Keratinocyte (primary cell): ENCODE results near the gene ZFPM1. TPM values are rescaled to one million over a fixed set of nuclear protein-coding genes. Genes with fewer than 3 reads are reported as not detected.

Experiments
- DNase-seq: peaks from one replicate; pipeline ENCODE4 v3.0.0-alpha.2; 2011; ENCODE audit warnings: low read depth, missing footprints, low spot score
- FAIRE-seq: peaks from 2 replicates; lab custom pipeline; 2011; peaks lifted over from hg19 to GRCh38; lab: Jason Lieb, UNC
- H2AFZ ChIP-seq: 2 replicates; pipeline ENCODE4 v1.6.0; 2012; ENCODE audit warnings: low read length, control low read depth, inconsistent platforms; ENCODE audit not compliant: control insufficient read depth
- H3K27ac ChIP-seq: 2 replicates; pipeline ENCODE4 v1.5.1; 2011; ENCODE audit warnings: low read length; ENCODE audit not compliant: control insufficient read depth, insufficient read depth
- H3K27me3 ChIP-seq: 3 replicates; pipeline ENCODE4 v1.6.0; 2011; ENCODE audit warnings: low read length; ENCODE audit not compliant: control insufficient read depth, insufficient read depth; ENCODE audit errors: extremely low read depth
- H3K36me3 ChIP-seq, 2 experiments: 2 replicates in 1 of 2; 3 replicates in 1 of 2; pipeline ENCODE4 v1.5.1; 2011; ENCODE audit warnings: low read length in 2 of 2, mild to moderate bottlenecking in 1 of 2; ENCODE audit not compliant: control insufficient read depth in 2 of 2, insufficient read depth in 2 of 2; ENCODE audit errors: extremely low read depth in 1 of 2
- H3K4me1 ChIP-seq: 3 replicates; pipeline ENCODE4 v1.5.1; 2011; ENCODE audit warnings: low read length; ENCODE audit not compliant: control insufficient read depth, insufficient read depth; ENCODE audit errors: extremely low read depth
- H3K4me2 ChIP-seq: 3 replicates; pipeline ENCODE4 v1.6.0; 2011; ENCODE audit warnings: low read depth, low read length; ENCODE audit not compliant: control insufficient read depth, insufficient read depth; ENCODE audit errors: extremely low read depth
- H3K4me3 ChIP-seq, 3 experiments: fragments of 200-600 bp in 1 of 3; sonication (generic) in 1 of 3; 2 replicates in 2 of 3; 3 replicates in 1 of 3; pipeline ENCODE4 v1.5.1; 2011 to 2016; ENCODE audit warnings: low read length in 3 of 3, mild to moderate bottlenecking in 3 of 3, control low read depth in 2 of 3, inconsistent platforms in 1 of 3, low read depth in 1 of 3, mixed read lengths in 1 of 3, mixed run types in 1 of 3, moderate library complexity in 1 of 3; ENCODE audit not compliant: control insufficient read depth in 2 of 3, insufficient read depth in 2 of 3; ENCODE audit errors: extremely low read depth in 1 of 3
- H3K79me2 ChIP-seq: 2 replicates; pipeline ENCODE4 v1.6.0; 2012; ENCODE audit warnings: low read length; ENCODE audit not compliant: control insufficient read depth, insufficient read depth
- H3K9ac ChIP-seq: 3 replicates; pipeline ENCODE4 v1.6.0; 2011; ENCODE audit warnings: low read length; ENCODE audit not compliant: control insufficient read depth, insufficient read depth; ENCODE audit errors: extremely low read depth
- H3K9me1 ChIP-seq: 3 replicates; pipeline ENCODE4 v1.6.0; 2011; ENCODE audit warnings: low read length; ENCODE audit not compliant: control insufficient read depth, insufficient read depth; ENCODE audit errors: extremely low read depth
- H3K9me3 ChIP-seq: 2 replicates; pipeline ENCODE4 v1.5.1; 2012; ENCODE audit warnings: low read depth, low read length; ENCODE audit not compliant: control insufficient read depth
- H4K20me1 ChIP-seq: 3 replicates; pipeline ENCODE4 v1.6.0; 2011; ENCODE audit warnings: low read length; ENCODE audit not compliant: control insufficient read depth, insufficient read depth; ENCODE audit errors: extremely low read depth
- EZH2 ChIP-seq: IDR thresholded peaks from one replicate; pipeline ENCODE4 v1.6.1; 2012; ENCODE audit warnings: inconsistent platforms, mild to moderate bottlenecking, low read length, moderate library complexity
- dilution Hi-C: fragments of 300-500 bp; cut with MboI; formaldehyde crosslinking; loops from one replicate; pipeline ENCODE4 v1.7.0; 2020; ENCODE audit warnings: low sequenced_read_pairs; ENCODE audit not compliant: extremely low pct_ligation_motif_present
- polyA plus RNA-seq, 5 experiments: library from polyadenylated mRNA; depleted of rRNA in 3 of 5; stranded (reverse) in 3 of 5; stranded (forward) in 1 of 5; unstranded in 1 of 5; fragments of >200 nt; gene quantifications; 1 replicate in 1 of 5; 2 replicates in 3 of 5; 3 replicates in 1 of 5; pipeline versions ENCODE4 v1.2.1 to v1.2.3, GENCODE V29; 2011 to 2012; ENCODE audit warnings: missing spikeins in 2 of 5, low read depth in 1 of 5, low replicate concordance in 1 of 5
- TF ChIP-seq, protein P1 (sequence below), 3 experiments: IDR thresholded peaks in 1 of 3; conservative IDR thresholded peaks in 1 of 3; optimal IDR thresholded peaks in 1 of 3; 2 replicates in 2 of 3; 3 replicates in 1 of 3; pipeline versions ENCODE3 to v1.5.1; 2011; ENCODE audit warnings: low read length in 3 of 3, mild to moderate bottlenecking in 3 of 3, moderate library complexity in 2 of 3, control low read depth in 1 of 3, inconsistent platforms in 1 of 3; ENCODE audit not compliant: insufficient read depth in 2 of 3; ENCODE audit errors: extremely low read depth in 1 of 3

The ZFPM1 gene
- polyA plus RNA-seq, 1 donor (not counting 4 experiments of a cell fraction or from before 2014, with no cell fraction given), result 0.42 TPM

- H3K27me3 ChIP-seq, result no peaks in the 10 kb centered on the region
- H3K4me3 ChIP-seq, result no peak overlapping the region
- no peak overlapping the region for H2AFZ ChIP-seq
- no peaks in the 10 kb centered on the region for H3K79me2 ChIP-seq
- H4K20me1 ChIP-seq, result no peaks in the 10 kb centered on the region
- no peaks in the 10 kb centered on the region for H3K9me3 ChIP-seq
- H3K4me1 ChIP-seq, result no peaks in the 10 kb centered on the region
- peaks cover 0 to 4% of the 10 kb centered on the region in 2 experiments for H3K36me3 ChIP-seq
- H3K9me1 ChIP-seq, result no peaks in the 10 kb centered on the region
- no peak overlapping the region for H3K4me2 ChIP-seq
- no peak overlapping the region for H3K27ac ChIP-seq
- dilution Hi-C loops, result no loop called here
- DNase-seq (no peak), FAIRE-seq (no peak)
- TF ChIP-seq, protein P1, sequence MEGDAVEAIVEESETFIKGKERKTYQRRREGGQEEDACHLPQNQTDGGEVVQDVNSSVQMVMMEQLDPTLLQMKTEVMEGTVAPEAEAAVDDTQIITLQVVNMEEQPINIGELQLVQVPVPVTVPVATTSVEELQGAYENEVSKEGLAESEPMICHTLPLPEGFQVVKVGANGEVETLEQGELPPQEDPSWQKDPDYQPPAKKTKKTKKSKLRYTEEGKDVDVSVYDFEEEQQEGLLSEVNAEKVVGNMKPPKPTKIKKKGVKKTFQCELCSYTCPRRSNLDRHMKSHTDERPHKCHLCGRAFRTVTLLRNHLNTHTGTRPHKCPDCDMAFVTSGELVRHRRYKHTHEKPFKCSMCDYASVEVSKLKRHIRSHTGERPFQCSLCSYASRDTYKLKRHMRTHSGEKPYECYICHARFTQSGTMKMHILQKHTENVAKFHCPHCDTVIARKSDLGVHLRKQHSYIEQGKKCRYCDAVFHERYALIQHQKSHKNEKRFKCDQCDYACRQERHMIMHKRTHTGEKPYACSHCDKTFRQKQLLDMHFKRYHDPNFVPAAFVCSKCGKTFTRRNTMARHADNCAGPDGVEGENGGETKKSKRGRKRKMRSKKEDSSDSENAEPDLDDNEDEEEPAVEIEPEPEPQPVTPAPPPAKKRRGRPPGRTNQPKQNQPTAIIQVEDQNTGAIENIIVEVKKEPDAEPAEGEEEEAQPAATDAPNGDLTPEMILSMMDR (optimal IDR thresholded peaks at IDR 0.05 in 1 of 3, IDR thresholded peaks at IDR 0.05 in 1 of 3, conservative IDR thresholded peaks at IDR 0.05 in 1 of 3; ENCODE audit: extremely low read depth in 1 of 3, insufficient read depth in 2 of 3, low read length in 3 of 3), result no peak
- TF ChIP-seq EZH2, result no peak
- no peak overlapping the region for H3K9ac ChIP-seq
Observed at GRCh38 chr16:88525663-88525990, 72.5 kb downstream of the ZFPM1 start.

DNA sequence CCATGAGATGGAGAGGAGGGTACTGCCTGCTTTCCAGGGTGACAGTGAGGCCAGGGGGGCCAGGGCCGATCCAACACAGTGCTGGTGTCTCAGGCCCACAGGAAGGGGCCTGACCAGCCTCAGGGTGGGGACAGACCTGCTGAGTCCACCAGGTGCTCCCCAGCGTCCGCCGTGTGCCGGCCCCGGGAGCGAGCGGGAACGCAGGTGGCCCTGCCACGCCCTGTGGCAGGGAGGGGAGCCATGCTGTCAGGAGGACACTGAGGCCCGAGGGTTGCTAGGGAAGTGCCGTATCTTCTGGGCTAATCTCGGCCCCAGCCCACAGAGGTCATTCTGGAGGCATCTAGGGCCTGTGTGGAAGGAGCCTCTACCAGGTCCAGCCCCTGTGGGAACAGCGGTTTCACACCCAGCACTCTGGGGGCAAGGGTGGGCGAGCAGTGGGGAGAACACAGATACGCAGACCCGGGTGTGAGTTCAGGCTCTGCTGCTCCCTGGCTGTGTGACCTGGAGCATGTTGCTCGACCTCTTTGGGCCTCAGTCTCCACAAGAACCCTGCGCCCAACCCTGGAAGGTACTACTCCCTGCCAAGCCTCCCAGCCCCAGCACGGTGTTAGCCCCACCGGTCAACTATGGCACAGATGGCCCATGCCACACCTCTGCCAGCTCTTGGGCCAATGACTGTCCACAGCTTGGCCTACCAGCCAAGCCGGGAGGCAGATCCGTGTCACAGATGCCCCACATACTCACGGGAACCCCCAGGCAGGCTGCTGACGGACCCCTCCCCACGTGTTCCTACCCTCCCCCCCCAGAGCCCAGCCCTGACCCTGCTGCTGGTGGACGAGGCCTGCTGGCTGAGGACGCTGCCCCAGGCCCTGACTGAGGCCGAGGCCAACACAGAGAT lies 73.2 kb downstream of the ZFPM1 start:
- no peaks in the 10 kb centered on the region for H3K79me2 ChIP-seq
- peaks cover 0 to 4% of the 10 kb centered on the region in 2 experiments for H3K36me3 ChIP-seq
- no peak for FAIRE-seq
- no peak for DNase-seq
- no peak overlapping the region for H2AFZ ChIP-seq
- H3K27me3 ChIP-seq, result no peaks in the 10 kb centered on the region
- no peaks in the 10 kb centered on the region for H3K9me3 ChIP-seq
- no peaks in the 10 kb centered on the region for H3K4me1 ChIP-seq
- no peak overlapping the region for H3K9ac ChIP-seq
- H3K4me2 ChIP-seq, result no peak overlapping the region
- H3K9me1 ChIP-seq, result no peaks in the 10 kb centered on the region
- dilution Hi-C loops, result no loop called here
- H3K4me3 ChIP-seq, result no peak overlapping the region
- H3K27ac ChIP-seq, result no peak overlapping the region
- H4K20me1 ChIP-seq, result no peaks in the 10 kb centered on the region
- TF ChIP-seq, protein P1 (optimal IDR thresholded peaks at IDR 0.05 in 1 of 3, IDR thresholded peaks at IDR 0.05 in 1 of 3, conservative IDR thresholded peaks at IDR 0.05 in 1 of 3; ENCODE audit: extremely low read depth in 1 of 3, insufficient read depth in 2 of 3, low read length in 3 of 3), result no peak
- no peak for TF ChIP-seq EZH2
